ENCODE data around the gene RINL.

The RINL gene

GRCh38 chr19:38907670-38908069 lies 29.6 kb upstream of the RINL start:
- Histone ChIP-seq H3K9me3 (ENCODE audit: insufficient read depth, low read length, severe bottlenecking) (no peaks in the 10 kb centered on the region), H3K9ac (ENCODE audit: low read depth, low read length) (no peak overlapping the region), H4K20me1 (ENCODE audit: insufficient read depth, low read length) (no peaks in the 10 kb centered on the region; the same call in 1 of the 2 replicates), H3K4me3 (ENCODE audit: low read depth in 1 of 2, low read length in 2 of 2) (no peak overlapping the region), H2AFZ (ENCODE audit: low read depth, low read length) (no peak overlapping the region), H3K79me2 (ENCODE audit: insufficient read depth, low read length) (peaks cover 8% of the 10 kb centered on the region), H3K27me3 (ENCODE audit: insufficient read depth, low read length, poor library complexity) (no peaks in the 10 kb centered on the region), H3K27ac (ENCODE audit: low read length) (no peak overlapping the region), H3K4me1 (ENCODE audit: insufficient read depth, low read length) (no peaks in the 10 kb centered on the region), H3K4me2 (ENCODE audit: insufficient read depth, low read length) (no peak overlapping the region), H3K36me3 (ENCODE audit: insufficient read depth, low read length) (peaks cover 35% of the 10 kb centered on the region)
- TF ChIP-seq CTCF (IDR thresholded peaks at IDR 0.05; ENCODE audit: borderline replicate concordance, extremely low read depth, low read length, poor library complexity, severe bottlenecking) (no peak), EZH2 (IDR thresholded peaks at IDR 0.05; ENCODE audit: borderline replicate concordance, low read depth, low read length, severe bottlenecking) (no peak)
- DNase-seq (no peak), ATAC-seq (ENCODE audit: insufficient read depth, low read depth) (no peak)

- Histone ChIP-seq H3K27me3 (ENCODE audit: insufficient read depth, low read length, poor library complexity) (no peaks in the 10 kb centered on the region), H3K27ac (ENCODE audit: low read length) (no peak overlapping the region), H2AFZ (ENCODE audit: low read depth, low read length) (no peak overlapping the region), H3K4me3 (ENCODE audit: low read depth in 1 of 2, low read length in 2 of 2) (no peak overlapping the region), H3K4me2 (ENCODE audit: insufficient read depth, low read length) (no peak overlapping the region), H3K9ac (ENCODE audit: low read depth, low read length) (no peak overlapping the region), H4K20me1 (ENCODE audit: insufficient read depth, low read length) (no peaks in the 10 kb centered on the region; the same call in 1 of the 2 replicates), H3K36me3 (ENCODE audit: insufficient read depth, low read length) (peaks cover 35% of the 10 kb centered on the region), H3K4me1 (ENCODE audit: insufficient read depth, low read length) (no peaks in the 10 kb centered on the region), H3K79me2 (ENCODE audit: insufficient read depth, low read length) (peaks cover 10% of the 10 kb centered on the region), H3K9me3 (ENCODE audit: insufficient read depth, low read length, severe bottlenecking) (no peaks in the 10 kb centered on the region)
- no peak for ATAC-seq (ENCODE audit: insufficient read depth, low read depth)
- TF ChIP-seq CTCF (IDR thresholded peaks at IDR 0.05; ENCODE audit: borderline replicate concordance, extremely low read depth, low read length, poor library complexity, severe bottlenecking) (no peak), EZH2 (IDR thresholded peaks at IDR 0.05; ENCODE audit: borderline replicate concordance, low read depth, low read length, severe bottlenecking) (no peak)
- DNase-seq = no peak
Observed at GRCh38 chr19:38907227-38907626, 29.2 kb upstream of the RINL start.

- DNase-seq (no peak), ATAC-seq (ENCODE audit: insufficient read depth, low read depth) (no peak)
- Histone ChIP-seq H3K27me3 (ENCODE audit: insufficient read depth, low read length, poor library complexity) (no peaks in the 10 kb centered on the region), H3K4me1 (ENCODE audit: insufficient read depth, low read length) (peaks cover 11% of the 10 kb centered on the region), H3K4me2 (ENCODE audit: insufficient read depth, low read length) (no peak overlapping the region), H2AFZ (ENCODE audit: low read depth, low read length) (no peak overlapping the region), H3K36me3 (ENCODE audit: insufficient read depth, low read length) (peaks cover 38% of the 10 kb centered on the region), H3K27ac (ENCODE audit: low read length) (no peak overlapping the region), H3K9me3 (ENCODE audit: insufficient read depth, low read length, severe bottlenecking) (peaks cover 3% of the 10 kb centered on the region), H3K4me3 (ENCODE audit: low read depth in 1 of 2, low read length in 2 of 2) (no peak overlapping the region), H3K79me2 (ENCODE audit: insufficient read depth, low read length) (peaks cover 23% of the 10 kb centered on the region), H3K9ac (ENCODE audit: low read depth, low read length) (no peak overlapping the region), H4K20me1 (ENCODE audit: insufficient read depth, low read length) (no peaks in the 10 kb centered on the region; the same call in 1 of the 2 replicates)
- TF ChIP-seq EZH2 (IDR thresholded peaks at IDR 0.05; ENCODE audit: borderline replicate concordance, low read depth, low read length, severe bottlenecking) (no peak), CTCF (IDR thresholded peaks at IDR 0.05; ENCODE audit: borderline replicate concordance, extremely low read depth, low read length, poor library complexity, severe bottlenecking) (no peak)
Observed at GRCh38 chr19:38905620-38906019, 27.5 kb upstream of the RINL start.

Measured in DND-41 (cell line).